ENCODE results near the gene NOTUM. TPM values are rescaled to one million over a fixed set of nuclear protein-coding genes. Genes with fewer than 3 reads are reported as not detected.

NOTUM gene
- total and polyA plus RNA-seq, 2 experiments from 2014 or later = 0.29 to 1.6 TPM

DNA sequence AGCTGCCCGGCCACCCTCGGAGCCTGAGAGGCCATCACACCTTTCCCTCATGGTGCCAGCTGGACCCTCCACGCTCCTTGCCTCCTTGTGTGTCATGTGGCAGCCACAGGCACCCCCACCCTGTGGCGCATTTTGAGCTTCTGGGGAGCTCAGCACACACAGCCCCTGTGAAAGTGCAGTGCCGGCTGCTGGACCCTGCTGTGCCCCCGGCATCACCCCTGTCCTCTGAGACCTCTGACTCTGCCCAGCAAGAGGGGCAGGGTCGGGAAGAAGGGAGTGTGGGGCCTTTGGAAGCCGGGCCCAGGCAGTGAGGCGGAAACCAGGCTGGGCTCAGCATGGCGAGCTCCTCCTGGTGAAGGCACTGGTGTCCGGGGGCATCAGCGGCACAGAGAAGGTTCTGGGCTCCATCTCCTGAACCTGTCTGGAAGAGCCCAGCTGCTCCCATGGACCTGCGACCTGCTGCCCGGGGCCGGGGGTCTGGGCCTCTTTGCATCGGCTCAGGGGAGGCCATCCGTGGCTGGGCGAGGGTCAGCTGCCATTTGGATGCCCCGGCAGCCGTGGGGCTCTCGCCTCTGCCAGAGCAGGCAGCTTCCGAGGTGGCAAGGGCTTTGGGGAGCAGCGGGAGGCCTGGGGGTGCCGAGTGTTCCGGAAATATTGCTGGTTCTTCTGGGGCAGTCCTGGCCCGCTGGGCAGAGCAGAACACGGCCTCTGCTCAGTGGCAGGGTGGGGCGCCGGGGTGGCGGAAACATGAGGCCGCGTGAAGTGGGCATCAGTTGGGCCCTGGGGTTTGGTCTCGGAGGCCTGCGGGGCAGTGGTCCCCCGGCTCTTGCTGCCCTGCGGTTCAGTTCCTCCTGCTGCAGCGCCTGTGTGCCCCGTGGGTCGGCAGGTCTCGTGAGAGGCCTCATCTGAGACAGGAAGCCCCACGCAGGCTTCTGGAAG, 43.8 kb upstream of the NOTUM start:
- H3K4me1 ChIP-seq (ENCODE audit: insufficient read depth) = no peaks in the 10 kb centered on the region
- H3K4me2 ChIP-seq = no peak overlapping the region
- no peak overlapping the region for H2AFZ ChIP-seq
- H3K36me3 ChIP-seq (ENCODE audit: insufficient read depth) = no peaks in the 10 kb centered on the region
- Mint-ChIP-seq H3K9me3 (no peaks in the 10 kb centered on the region), H3K36me3 (ENCODE audit: low read depth) (no peaks in the 10 kb centered on the region), H3K4me1 (no peaks in the 10 kb centered on the region), H3K4me3 (no peak overlapping the region), H3K27me3 (ENCODE audit: insufficient read depth, low read depth, poor library complexity) (peaks cover 14% of the 10 kb centered on the region), H3K27ac (no peak overlapping the region)
- TF ChIP-seq, protein P1, sequence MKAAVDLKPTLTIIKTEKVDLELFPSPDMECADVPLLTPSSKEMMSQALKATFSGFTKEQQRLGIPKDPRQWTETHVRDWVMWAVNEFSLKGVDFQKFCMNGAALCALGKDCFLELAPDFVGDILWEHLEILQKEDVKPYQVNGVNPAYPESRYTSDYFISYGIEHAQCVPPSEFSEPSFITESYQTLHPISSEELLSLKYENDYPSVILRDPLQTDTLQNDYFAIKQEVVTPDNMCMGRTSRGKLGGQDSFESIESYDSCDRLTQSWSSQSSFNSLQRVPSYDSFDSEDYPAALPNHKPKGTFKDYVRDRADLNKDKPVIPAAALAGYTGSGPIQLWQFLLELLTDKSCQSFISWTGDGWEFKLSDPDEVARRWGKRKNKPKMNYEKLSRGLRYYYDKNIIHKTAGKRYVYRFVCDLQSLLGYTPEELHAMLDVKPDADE (IDR thresholded peaks at IDR 0.05) = no peak
- TF ChIP-seq NANOG (IDR thresholded peaks at IDR 0.05; ENCODE audit: borderline replicate concordance) (no peak), ZNF114 (CRISPR knock-in tag; IDR thresholded peaks at IDR 0.05) (no peak), EZH2phosphoT487 (IDR thresholded peaks at IDR 0.05; ENCODE audit: unreplicated experiment) (no peak), STAT1 (IDR thresholded peaks at IDR 0.05; ENCODE audit: unreplicated experiment) (no peak), CREB1 (CRISPR knock-in tag; IDR thresholded peaks at IDR 0.05; ENCODE audit: low read depth) (no peak), ZNF331 (CRISPR knock-in tag; IDR thresholded peaks at IDR 0.05; ENCODE audit: low read depth) (no peak), POLR2AphosphoS5 (IDR thresholded peaks at IDR 0.05; ENCODE audit: low read depth) (no peak), JUNB (IDR thresholded peaks at IDR 0.05; ENCODE audit: unreplicated experiment) (no peak), EZH2 (IDR thresholded peaks at IDR 0.05; ENCODE audit: low read depth, unreplicated experiment) (no peak)
- TF ChIP-seq, protein P2, sequence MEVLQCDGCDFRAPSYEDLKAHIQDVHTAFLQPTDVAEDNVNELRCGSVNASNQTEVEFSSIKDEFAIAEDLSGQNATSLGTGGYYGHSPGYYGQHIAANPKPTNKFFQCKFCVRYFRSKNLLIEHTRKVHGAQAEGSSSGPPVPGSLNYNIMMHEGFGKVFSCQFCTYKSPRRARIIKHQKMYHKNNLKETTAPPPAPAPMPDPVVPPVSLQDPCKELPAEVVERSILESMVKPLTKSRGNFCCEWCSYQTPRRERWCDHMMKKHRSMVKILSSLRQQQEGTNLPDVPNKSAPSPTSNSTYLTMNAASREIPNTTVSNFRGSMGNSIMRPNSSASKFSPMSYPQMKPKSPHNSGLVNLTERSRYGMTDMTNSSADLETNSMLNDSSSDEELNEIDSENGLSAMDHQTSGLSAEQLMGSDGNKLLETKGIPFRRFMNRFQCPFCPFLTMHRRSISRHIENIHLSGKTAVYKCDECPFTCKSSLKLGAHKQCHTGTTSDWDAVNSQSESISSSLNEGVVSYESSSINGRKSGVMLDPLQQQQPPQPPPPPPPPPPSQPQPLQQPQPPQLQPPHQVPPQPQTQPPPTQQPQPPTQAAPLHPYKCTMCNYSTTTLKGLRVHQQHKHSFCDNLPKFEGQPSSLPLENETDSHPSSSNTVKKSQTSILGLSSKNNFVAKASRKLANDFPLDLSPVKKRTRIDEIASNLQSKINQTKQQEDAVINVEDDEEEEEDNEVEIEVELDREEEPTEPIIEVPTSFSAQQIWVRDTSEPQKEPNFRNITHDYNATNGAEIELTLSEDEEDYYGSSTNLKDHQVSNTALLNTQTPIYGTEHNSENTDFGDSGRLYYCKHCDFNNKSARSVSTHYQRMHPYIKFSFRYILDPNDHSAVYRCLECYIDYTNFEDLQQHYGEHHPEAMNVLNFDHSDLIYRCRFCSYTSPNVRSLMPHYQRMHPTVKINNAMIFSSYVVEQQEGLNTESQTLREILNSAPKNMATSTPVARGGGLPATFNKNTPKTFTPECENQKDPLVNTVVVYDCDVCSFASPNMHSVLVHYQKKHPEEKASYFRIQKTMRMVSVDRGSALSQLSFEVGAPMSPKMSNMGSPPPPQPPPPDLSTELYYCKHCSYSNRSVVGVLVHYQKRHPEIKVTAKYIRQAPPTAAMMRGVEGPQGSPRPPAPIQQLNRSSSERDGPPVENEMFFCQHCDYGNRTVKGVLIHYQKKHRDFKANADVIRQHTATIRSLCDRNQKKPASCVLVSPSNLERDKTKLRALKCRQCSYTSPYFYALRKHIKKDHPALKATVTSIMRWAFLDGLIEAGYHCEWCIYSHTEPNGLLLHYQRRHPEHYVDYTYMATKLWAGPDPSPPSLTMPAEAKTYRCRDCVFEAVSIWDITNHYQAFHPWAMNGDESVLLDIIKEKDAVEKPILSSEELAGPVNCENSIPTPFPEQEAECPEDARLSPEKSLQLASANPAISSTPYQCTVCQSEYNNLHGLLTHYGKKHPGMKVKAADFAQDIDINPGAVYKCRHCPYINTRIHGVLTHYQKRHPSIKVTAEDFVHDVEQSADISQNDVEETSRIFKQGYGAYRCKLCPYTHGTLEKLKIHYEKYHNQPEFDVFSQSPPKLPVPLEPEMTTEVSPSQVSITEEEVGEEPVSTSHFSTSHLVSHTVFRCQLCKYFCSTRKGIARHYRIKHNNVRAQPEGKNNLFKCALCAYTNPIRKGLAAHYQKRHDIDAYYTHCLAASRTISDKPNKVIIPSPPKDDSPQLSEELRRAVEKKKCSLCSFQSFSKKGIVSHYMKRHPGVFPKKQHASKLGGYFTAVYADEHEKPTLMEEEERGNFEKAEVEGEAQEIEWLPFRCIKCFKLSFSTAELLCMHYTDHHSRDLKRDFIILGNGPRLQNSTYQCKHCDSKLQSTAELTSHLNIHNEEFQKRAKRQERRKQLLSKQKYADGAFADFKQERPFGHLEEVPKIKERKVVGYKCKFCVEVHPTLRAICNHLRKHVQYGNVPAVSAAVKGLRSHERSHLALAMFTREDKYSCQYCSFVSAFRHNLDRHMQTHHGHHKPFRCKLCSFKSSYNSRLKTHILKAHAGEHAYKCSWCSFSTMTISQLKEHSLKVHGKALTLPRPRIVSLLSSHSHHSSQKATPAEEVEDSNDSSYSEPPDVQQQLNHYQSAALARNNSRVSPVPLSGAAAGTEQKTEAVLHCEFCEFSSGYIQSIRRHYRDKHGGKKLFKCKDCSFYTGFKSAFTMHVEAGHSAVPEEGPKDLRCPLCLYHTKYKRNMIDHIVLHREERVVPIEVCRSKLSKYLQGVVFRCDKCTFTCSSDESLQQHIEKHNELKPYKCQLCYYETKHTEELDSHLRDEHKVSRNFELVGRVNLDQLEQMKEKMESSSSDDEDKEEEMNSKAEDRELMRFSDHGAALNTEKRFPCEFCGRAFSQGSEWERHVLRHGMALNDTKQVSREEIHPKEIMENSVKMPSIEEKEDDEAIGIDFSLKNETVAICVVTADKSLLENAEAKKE (CRISPR knock-in tag; IDR thresholded peaks at IDR 0.05) = no peak
- TF ChIP-seq, protein P3, sequence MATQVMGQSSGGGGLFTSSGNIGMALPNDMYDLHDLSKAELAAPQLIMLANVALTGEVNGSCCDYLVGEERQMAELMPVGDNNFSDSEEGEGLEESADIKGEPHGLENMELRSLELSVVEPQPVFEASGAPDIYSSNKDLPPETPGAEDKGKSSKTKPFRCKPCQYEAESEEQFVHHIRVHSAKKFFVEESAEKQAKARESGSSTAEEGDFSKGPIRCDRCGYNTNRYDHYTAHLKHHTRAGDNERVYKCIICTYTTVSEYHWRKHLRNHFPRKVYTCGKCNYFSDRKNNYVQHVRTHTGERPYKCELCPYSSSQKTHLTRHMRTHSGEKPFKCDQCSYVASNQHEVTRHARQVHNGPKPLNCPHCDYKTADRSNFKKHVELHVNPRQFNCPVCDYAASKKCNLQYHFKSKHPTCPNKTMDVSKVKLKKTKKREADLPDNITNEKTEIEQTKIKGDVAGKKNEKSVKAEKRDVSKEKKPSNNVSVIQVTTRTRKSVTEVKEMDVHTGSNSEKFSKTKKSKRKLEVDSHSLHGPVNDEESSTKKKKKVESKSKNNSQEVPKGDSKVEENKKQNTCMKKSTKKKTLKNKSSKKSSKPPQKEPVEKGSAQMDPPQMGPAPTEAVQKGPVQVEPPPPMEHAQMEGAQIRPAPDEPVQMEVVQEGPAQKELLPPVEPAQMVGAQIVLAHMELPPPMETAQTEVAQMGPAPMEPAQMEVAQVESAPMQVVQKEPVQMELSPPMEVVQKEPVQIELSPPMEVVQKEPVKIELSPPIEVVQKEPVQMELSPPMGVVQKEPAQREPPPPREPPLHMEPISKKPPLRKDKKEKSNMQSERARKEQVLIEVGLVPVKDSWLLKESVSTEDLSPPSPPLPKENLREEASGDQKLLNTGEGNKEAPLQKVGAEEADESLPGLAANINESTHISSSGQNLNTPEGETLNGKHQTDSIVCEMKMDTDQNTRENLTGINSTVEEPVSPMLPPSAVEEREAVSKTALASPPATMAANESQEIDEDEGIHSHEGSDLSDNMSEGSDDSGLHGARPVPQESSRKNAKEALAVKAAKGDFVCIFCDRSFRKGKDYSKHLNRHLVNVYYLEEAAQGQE (IDR thresholded peaks at IDR 0.05; ENCODE audit: unreplicated experiment) = no peak
- 0 out of 2 replicates have a peak, but pooled peaks cover 4% of the 10 kb centered on the region for H4K20me1 ChIP-seq (replicated peaks; ENCODE audit: insufficient read depth)
- 0 out of 2 replicates have a peak, but pooled peaks cover 2% of the 10 kb centered on the region for H3F3A ChIP-seq (replicated peaks; ENCODE audit: low read depth)
- ATAC-seq (no peak), DNase-seq (ENCODE audit: low spot score) (no peak)
- H3K4me3 ChIP-seq = no peak overlapping the region
- no peaks in the 10 kb centered on the region for H3K27me3 ChIP-seq (ENCODE audit: insufficient read depth)
- no peaks in the 10 kb centered on the region for H3K79me2 ChIP-seq (replicated peaks; ENCODE audit: insufficient read depth)
- H3K9me2 ChIP-seq (ENCODE audit: insufficient read depth) = no peaks in the 10 kb centered on the region
- 0 out of 2 replicates have a peak overlapping the region, but pooled peaks have one; percentile 19 for H3K27ac ChIP-seq (ENCODE audit: low read depth)

Measured in GM23338 (cell line).